Stimulated activated CD4-positive, alpha-beta T cell treated with anti-CD3 and anti-CD28 coated beads, Interleukin-15, amount 100 ng/mL, for 1 hour (primary cell): ENCODE data around the gene PMPCA.

Source experiments
- DNase-seq, 2 donors: peaks; one replicate each; pipeline ENCODE4 v3.0.0-alpha.2; 2020; ENCODE audit warnings: low read depth in 1 of 2, low spot score in 1 of 2

The PMPCA gene, protein sequence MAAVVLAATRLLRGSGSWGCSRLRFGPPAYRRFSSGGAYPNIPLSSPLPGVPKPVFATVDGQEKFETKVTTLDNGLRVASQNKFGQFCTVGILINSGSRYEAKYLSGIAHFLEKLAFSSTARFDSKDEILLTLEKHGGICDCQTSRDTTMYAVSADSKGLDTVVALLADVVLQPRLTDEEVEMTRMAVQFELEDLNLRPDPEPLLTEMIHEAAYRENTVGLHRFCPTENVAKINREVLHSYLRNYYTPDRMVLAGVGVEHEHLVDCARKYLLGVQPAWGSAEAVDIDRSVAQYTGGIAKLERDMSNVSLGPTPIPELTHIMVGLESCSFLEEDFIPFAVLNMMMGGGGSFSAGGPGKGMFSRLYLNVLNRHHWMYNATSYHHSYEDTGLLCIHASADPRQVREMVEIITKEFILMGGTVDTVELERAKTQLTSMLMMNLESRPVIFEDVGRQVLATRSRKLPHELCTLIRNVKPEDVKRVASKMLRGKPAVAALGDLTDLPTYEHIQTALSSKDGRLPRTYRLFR

GRCh38 chr9:136410500-136411287 is at the start of gene PMPCA, which contains the start of gene ENTR1:
TSS of gene PMPCA (plus strand) at chr9:136410658. CDS start at chr9:136410669, 11 bp downstream.
TSS of gene ENTR1 (minus strand) at chr9:136410614. CDS start at chr9:136410397, 217 bp downstream.
- peak; percentile 86 to 99 for DNase-seq

DNA sequence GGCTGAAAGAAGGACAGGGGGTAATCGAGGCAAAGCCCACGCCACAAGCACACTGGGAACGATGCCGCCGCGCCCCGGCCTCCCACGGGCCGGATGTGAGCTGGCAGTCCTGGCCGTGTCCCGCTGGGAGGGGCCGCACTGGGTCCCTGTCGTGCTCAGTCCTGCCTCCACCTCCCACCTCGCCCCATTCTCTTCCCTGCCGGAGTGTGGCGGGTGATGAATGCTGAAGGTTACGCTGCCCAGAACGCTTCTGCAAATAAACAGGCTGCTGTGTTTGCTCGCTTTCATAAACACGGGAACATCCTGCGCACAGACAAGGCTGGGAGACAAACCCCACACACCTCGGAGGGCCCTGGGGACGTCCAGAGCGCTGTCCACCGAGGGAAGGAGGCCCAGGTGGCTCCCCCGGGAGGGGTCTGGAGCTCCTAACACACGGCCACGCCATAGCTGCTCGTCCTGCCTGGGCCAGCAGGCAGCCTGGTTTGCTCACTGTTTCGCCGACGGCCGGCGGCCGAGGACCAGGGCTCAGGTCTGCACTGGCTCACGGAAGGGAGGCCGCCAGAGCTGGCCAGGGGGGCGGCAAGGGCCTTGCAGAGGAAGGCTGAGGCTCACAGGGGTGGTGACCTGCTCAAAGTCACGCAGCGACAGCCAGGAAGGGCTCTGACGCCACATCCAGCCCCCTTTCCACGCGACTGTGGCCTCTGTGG is 49.3 kb upstream of the PMPCA start:
- no peak for DNase-seq

- no peak for DNase-seq
Observed at GRCh38 chr9:136361754-136362449, 48.6 kb upstream of the PMPCA start.

GRCh38 chr9:136362450-136362784 is 48.0 kb upstream of the PMPCA start:
- no peak for DNase-seq

DNA sequence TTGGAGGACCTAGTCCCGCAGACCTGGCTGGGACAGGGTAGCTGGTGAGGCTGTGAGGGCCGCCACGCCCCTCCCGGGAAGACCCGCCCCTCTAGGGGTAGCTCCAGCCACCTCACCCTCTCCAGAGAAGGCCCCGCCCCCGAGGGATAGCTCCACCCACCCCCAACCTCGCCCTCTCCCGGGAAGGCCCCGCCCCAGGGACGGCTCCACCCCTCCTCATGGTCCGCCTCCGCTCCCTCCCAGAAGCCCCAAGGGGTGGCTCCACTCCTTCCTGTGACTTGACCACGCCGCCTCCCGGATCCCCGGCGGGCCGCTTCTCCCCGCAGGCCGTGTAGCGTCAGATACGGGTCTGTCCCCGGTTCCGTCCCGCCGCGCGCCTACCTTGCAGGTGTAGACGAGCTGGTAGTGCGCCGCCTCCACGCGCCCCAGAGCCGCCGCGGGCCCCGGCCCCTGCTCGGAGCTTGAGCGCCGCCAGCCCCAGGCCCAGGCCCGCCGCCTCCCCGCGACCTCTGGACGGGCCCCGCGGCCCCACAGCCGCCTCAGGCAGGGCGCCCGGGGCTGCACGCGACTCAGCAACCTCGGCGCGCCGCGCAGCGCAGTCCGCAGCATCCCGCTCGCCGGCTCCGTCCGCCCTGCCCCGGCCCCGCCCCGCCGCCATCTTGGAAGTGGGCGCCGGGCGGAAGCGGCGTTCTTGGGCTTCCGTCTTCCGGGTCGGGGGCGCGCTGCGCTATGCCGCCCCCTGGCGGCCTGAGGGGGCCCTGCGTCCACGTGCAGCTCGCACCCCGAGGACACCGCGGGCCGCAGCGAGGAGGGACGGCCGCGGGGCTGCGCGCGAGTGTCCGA is 47.1 kb upstream of the PMPCA start, which contains the start of gene DNLZ:
Gene DNLZ, minus strand, starts transcription at position 639 of the 843 bp plus-strand sequence. Its CDS starts 30 bp downstream, at position 609.
- peak; percentile 84 to 96 for DNase-seq

DNA sequence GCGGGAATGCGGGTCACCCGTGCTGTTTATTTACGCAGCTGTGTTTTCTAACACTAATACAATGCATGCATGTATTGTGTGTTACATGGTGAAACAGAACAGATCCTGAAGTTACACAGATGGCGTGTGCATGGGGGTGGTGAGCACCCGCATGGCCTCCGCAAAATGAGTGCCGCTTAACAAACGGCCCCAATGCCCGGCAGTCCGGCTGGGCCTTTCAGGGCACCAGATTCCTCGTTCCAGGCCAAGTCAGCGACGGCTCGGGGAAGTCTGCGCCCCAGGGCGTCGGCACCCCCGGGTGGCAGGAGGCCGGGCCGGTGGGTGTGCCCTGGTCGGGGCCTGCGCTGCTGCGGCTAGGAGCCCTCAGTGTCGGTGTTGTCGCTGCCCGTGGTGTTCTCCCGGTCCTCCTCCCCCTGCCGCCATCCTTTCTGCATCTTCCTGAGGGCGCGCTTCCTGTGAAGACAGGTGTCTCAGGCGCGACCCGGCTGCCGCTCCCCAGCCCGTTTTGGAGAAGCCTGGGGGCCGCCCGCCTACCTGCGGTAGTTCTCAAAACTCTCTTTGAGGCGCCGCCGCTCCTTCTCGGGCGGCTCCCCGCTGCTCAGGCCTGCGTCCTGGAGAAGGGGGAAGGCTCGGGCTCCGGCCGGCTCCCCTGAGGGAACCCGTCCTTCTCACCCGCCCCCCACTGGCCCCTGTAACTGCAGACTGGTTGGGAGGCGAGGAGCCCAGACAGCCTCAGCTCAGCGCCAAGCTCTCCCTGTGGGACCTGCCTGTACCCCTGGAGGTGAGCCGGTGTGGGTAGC is 46.3 kb upstream of the PMPCA start:
- no peak for DNase-seq

DNA sequence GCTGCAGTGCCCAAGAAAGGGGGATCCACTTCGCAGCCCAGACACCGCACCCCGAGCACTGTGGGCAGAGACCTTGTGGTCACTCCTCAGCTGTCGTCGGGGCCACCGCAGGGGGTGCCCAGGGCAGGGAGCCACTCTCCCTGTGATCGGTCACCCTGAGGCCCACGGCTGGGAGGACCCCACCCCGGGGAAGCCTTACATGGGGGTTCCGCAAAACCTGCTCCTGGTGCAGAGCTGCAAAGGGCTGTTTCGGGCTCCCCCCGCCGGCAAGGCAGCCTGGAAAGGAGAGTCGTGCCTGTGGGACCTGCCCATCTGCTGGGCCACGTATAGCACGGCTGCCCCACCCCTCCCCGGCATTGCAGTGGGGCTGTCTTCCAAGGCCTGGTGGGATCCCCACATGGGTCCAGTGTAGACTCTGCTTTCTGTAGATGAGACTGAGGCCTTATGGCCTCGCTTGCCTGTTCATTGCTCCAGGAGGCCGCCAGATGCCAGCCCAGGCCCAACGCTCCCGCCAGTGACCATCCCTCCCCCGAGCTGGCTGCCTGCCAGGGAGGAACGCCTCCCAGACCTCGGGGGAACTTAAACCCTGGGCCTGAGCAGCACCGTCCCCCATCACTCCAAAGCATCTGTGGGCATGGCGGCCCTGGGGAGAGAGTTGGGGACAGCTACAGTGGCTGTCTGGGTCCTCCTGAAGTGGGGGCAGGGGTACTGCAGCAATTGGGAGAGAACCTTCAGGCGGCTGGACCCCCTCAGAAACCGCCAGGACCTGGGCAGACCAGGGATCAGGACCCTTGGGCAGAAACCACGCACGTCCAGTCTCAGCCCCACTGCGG is 45.3 kb upstream of the PMPCA start:
- DNase-seq: no peak

DNA sequence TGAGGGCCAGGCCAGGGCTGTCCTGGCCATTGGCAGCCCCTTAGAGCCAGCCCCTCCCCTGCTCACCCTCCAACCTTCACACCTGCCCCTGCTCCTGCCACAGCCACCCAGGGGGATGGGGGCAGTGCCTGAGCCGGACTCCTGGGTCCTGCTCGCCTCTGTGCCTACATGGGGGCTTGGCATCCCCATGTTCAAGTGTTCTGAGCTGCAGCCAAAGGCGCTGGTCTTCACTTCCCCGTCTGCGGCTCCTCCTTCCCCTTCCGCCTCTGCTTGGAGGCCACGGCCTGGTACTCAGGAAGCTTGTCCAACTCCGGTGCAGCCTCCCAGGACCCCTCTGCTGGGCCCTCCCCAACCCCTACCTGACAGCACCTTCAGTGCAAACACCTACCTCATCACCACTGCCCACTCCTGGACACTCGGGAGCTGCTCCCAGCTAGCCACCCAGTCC is 44.7 kb upstream of the PMPCA start:
- DNase-seq: no peak

GRCh38 chr9:136366826-136367225 is 43.6 kb upstream of the PMPCA start:
- no peak for DNase-seq

GRCh38 chr9:136367296-136368145 is 42.9 kb upstream of the PMPCA start:
- no peak for DNase-seq

DNA sequence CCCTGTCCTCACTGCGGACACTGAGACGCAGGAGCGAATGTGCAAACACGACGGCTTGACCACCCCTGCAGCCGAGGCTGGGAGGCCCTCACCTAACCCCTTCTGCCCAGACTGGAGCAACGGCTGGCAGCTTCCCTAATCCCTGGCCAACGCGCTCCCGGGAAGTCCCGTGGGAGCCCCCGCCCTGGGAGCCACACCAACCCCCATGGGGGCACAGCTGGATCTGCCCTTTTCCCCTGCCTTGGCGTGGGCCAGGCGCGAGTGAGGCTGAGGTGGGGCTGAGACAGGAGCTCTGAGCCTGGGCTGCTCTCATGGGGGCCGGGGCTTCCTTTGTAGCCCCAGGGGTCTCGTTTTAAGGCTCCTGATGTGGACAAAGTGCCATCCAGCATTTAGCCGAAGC is 42.3 kb upstream of the PMPCA start:
- DNase-seq: no peak

DNA sequence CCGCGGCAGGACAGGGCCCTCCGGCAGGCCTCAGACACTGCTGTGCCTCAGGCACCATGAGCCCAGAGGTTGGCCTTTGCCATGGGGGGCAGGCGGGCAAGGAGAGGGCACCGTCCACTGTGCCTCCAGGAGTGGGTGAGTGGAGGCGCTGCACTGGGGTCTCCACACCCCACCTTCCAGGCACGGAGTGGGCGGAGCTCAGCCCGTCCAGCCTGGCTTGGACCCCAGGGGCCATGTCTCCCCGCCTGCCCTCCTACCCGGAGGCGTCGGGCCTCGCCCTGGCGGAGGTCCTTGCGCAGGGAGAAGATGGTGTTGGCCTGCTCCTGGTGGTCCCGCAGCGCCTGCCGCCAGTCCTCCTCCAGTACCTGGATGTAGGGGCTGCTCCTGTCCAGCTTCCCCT is 40.4 kb upstream of the PMPCA start:
- no peak for DNase-seq

GRCh38 chr9:136370687-136371532 is 39.5 kb upstream of the PMPCA start:
- DNase-seq: no peak

GRCh38 chr9:136371533-136371880 is 39.0 kb upstream of the PMPCA start:
- no peak for DNase-seq

DNA sequence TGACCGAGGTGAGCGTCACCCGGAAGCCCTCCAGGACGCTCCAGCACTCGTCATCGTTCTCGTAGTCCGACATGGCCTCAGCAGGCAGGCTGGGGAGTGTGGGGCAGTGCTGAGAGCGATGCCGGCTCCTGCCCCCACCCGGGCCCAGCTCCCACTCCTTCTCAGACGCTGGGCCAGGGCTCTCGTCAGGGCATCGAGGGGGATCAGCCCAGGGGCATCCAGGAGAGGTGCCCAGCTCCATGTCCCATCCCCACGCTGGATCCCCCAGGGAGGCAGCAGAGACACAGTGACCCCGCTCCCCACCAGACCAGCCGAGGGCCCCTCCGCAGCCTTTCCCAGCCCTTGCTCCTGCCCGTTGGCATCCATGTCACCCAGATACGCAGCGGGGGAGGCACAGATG is 38.5 kb upstream of the PMPCA start:
- no peak for DNase-seq

GRCh38 chr9:136372561-136373299 is 37.7 kb upstream of the PMPCA start:
- no peak for DNase-seq
